Measurements from ENCODE around the gene SPATA31C1.

The SPATA31C1 gene

DNA sequence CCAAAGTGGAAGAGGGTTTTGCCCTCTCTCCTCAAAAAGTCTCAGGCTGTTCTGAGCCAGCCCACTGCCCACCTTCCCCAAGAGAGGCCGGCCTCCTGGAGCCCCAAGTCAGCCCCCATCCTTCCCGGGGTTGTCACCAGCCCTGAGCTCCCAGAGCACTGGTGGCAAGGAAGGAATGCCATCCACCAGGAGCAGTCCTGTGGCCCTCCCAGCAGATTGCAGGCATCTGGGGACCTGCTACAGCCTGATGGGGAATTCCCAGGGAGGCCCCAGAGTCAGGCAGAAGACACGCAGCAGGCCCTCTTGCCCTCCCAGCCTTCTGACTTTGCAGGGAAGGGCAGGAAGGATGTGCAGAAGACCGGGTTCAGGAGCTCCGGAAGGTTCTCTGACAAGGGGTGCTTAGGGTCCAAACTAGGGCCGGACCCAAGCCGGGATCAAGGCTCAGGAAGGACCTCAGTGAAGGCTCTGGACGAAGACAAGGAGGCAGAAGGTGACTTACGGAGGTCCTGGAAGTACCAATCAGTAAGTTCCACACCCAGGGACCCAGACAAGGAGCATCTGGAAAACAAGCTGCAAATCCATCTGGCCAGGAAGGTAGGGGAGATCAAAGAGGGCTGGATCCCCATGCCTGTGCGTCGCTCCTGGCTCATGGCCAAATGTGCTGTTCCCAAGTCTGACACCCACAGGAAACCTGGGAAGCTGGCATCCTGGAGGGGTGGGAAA is 31.4 kb upstream of the SPATA31C1 start:
- no peak overlapping the region for H3K27ac ChIP-seq (ENCODE audit: low read depth, low read length)
- no peaks in the 10 kb centered on the region for H3K27me3 ChIP-seq (ENCODE audit: low read length)
- H3K9me2 ChIP-seq (replicated peaks; ENCODE audit: insufficient read depth, low read length) = no peaks in the 10 kb centered on the region
- no peak overlapping the region for H3K9ac ChIP-seq (ENCODE audit: low read length)
- no peaks in the 10 kb centered on the region for H4K20me1 ChIP-seq (ENCODE audit: low read depth, low read length)
- no peak overlapping the region for H3K4me2 ChIP-seq (ENCODE audit: low read depth, low read length, poor library complexity, severe bottlenecking)
- H3K79me2 ChIP-seq (ENCODE audit: insufficient read depth, low read length) = no peaks in the 10 kb centered on the region
- H3K9me3 ChIP-seq (ENCODE audit: insufficient read depth, low read length) = no peaks in the 10 kb centered on the region
- H3K4me3 ChIP-seq (ENCODE audit: insufficient read depth, low read length, poor library complexity, severe bottlenecking) = no peak overlapping the region
- TF ChIP-seq, protein P1, sequence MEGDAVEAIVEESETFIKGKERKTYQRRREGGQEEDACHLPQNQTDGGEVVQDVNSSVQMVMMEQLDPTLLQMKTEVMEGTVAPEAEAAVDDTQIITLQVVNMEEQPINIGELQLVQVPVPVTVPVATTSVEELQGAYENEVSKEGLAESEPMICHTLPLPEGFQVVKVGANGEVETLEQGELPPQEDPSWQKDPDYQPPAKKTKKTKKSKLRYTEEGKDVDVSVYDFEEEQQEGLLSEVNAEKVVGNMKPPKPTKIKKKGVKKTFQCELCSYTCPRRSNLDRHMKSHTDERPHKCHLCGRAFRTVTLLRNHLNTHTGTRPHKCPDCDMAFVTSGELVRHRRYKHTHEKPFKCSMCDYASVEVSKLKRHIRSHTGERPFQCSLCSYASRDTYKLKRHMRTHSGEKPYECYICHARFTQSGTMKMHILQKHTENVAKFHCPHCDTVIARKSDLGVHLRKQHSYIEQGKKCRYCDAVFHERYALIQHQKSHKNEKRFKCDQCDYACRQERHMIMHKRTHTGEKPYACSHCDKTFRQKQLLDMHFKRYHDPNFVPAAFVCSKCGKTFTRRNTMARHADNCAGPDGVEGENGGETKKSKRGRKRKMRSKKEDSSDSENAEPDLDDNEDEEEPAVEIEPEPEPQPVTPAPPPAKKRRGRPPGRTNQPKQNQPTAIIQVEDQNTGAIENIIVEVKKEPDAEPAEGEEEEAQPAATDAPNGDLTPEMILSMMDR (IDR thresholded peaks at IDR 0.05; ENCODE audit: insufficient read depth, low read length, poor library complexity, severe bottlenecking) = no peak
- TF ChIP-seq EZH2phosphoT487 (conservative IDR thresholded peaks at IDR 0.05; ENCODE audit: low read length) = no peak
- H3F3A ChIP-seq (ENCODE audit: insufficient read depth) = no peaks in the 10 kb centered on the region
- H2AFZ ChIP-seq (ENCODE audit: low read depth, low read length, severe bottlenecking) = no peak overlapping the region
- H3K36me3 ChIP-seq (ENCODE audit: low read length) = no peaks in the 10 kb centered on the region

DNA sequence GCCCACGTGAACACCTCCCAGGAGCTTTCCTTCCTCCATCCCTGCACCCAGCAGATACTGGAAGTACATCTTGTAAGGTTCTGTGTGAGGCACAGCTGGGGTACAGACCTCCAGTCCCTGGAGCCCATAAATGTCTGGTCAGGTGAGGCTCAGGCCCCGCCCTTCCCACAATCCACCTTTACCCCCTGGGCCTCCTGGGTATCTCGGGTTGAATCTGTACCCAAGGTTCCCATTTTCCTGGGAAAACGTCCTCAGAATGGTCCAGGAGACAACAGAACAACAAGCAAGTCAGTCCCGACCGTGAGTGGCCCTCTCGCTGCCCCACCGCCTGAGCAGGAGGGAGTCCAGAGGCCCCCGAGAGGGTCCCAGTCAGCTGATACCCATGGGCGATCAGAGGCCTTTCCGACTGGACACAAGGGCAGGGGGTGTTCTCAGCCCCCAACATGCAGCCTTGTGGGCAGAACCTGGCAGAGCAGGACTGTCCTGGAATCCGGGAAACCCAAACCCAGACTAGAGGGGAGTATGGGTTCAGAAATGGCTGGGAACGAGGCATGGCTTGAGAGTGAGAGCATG is 30.7 kb upstream of the SPATA31C1 start:
- Histone ChIP-seq H3K9ac (ENCODE audit: low read length) (no peak overlapping the region), H3K27me3 (ENCODE audit: low read length) (no peaks in the 10 kb centered on the region), H3K79me2 (ENCODE audit: insufficient read depth, low read length) (no peaks in the 10 kb centered on the region), H3F3A (ENCODE audit: insufficient read depth) (no peaks in the 10 kb centered on the region), H4K20me1 (ENCODE audit: low read depth, low read length) (no peaks in the 10 kb centered on the region), H2AFZ (ENCODE audit: low read depth, low read length, severe bottlenecking) (no peak overlapping the region), H3K4me2 (ENCODE audit: low read depth, low read length, poor library complexity, severe bottlenecking) (no peak overlapping the region), H3K9me3 (ENCODE audit: insufficient read depth, low read length) (no peaks in the 10 kb centered on the region), H3K27ac (ENCODE audit: low read depth, low read length) (no peak overlapping the region), H3K9me2 (replicated peaks; ENCODE audit: insufficient read depth, low read length) (no peaks in the 10 kb centered on the region), H3K4me3 (ENCODE audit: insufficient read depth, low read length, poor library complexity, severe bottlenecking) (no peak overlapping the region), H3K36me3 (ENCODE audit: low read length) (no peaks in the 10 kb centered on the region)
- no peak for TF ChIP-seq EZH2phosphoT487 (conservative IDR thresholded peaks at IDR 0.05; ENCODE audit: low read length)
- TF ChIP-seq, protein P1 (IDR thresholded peaks at IDR 0.05; ENCODE audit: insufficient read depth, low read length, poor library complexity, severe bottlenecking) = no peak

DNA sequence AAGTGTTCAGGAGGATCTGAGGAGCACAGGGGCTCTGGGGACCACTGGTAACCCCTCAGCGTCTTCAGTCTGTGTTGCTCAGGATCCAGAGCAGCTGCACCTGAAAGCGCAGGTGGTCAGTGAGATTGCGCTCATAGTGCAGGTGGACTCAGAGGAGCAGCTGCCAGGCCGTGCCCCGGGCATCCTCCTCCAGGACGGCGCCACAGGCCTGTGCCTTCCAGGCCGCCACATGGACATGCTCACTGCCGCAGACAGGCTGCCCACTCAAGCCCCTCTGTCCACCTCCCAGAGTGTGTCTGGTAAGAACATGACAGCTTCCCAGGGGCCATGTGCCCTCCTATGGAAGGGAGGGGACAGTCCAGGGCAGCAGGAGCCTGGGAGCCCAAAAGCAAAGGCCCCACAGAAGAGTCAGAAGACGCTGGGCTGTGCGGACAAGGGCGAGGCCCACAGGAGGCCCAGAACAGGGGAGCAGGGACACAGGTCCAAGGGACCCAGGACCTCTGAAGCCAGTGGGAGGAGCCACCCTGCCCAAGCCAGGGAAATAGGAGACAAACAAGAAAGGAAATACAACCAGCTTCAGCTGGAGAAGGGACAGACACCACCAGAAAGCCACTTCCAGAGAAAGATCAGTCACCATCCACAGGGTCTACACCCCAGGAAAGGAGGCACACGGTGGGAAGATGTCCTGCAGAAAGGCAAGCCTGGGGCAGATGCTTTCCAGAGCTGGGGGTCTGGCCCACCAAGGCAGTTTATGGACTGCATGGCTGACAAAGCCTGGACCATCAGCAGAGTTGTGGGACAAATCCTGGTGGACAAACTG is 29.9 kb upstream of the SPATA31C1 start:
- Histone ChIP-seq H2AFZ (ENCODE audit: low read depth, low read length, severe bottlenecking) (no peak overlapping the region), H3K9me3 (ENCODE audit: insufficient read depth, low read length) (no peaks in the 10 kb centered on the region), H3K4me3 (ENCODE audit: insufficient read depth, low read length, poor library complexity, severe bottlenecking) (no peak overlapping the region), H3K4me2 (ENCODE audit: low read depth, low read length, poor library complexity, severe bottlenecking) (no peak overlapping the region), H4K20me1 (ENCODE audit: low read depth, low read length) (no peaks in the 10 kb centered on the region), H3K79me2 (ENCODE audit: insufficient read depth, low read length) (no peaks in the 10 kb centered on the region), H3K9me2 (replicated peaks; ENCODE audit: insufficient read depth, low read length) (no peaks in the 10 kb centered on the region), H3K27ac (ENCODE audit: low read depth, low read length) (no peak overlapping the region), H3K27me3 (ENCODE audit: low read length) (no peaks in the 10 kb centered on the region), H3F3A (ENCODE audit: insufficient read depth) (no peaks in the 10 kb centered on the region), H3K9ac (ENCODE audit: low read length) (no peak overlapping the region), H3K36me3 (ENCODE audit: low read length) (no peaks in the 10 kb centered on the region)
- TF ChIP-seq, protein P1 (IDR thresholded peaks at IDR 0.05; ENCODE audit: insufficient read depth, low read length, poor library complexity, severe bottlenecking) = no peak
- no peak for TF ChIP-seq EZH2phosphoT487 (conservative IDR thresholded peaks at IDR 0.05; ENCODE audit: low read length)
